Fibroblast of villous mesenchyme (primary cell): ENCODE results near the gene SMC3. TPM values are rescaled to one million over a fixed set of nuclear protein-coding genes. Genes with fewer than 3 reads are reported as not detected.

Experiments used
- DNase-seq: peaks from one replicate; pipeline ENCODE4 v3.0.0-alpha.2; 2010; ENCODE audit warnings: low read depth
- H3K4me3 ChIP-seq: 2 replicates; pipeline ENCODE4 v1.5.1; 2011; ENCODE audit warnings: low read depth, mild to moderate bottlenecking, low read length
- total RNA-seq: library from RNA; depleted of rRNA; stranded (reverse); fragments of >200 nt; gene quantifications from 2 replicates; pipeline ENCODE4 v1.2.3, GENCODE V29; 2012
- TF ChIP-seq, protein P1 (sequence below): IDR thresholded peaks from 2 replicates; pipeline ENCODE4 v1.5.1; 2012; ENCODE audit warnings: low read depth, mild to moderate bottlenecking, low read length; ENCODE audit not compliant: insufficient read depth

Gene SMC3
- total RNA-seq, 1 donor: 23.3 TPM

DNA sequence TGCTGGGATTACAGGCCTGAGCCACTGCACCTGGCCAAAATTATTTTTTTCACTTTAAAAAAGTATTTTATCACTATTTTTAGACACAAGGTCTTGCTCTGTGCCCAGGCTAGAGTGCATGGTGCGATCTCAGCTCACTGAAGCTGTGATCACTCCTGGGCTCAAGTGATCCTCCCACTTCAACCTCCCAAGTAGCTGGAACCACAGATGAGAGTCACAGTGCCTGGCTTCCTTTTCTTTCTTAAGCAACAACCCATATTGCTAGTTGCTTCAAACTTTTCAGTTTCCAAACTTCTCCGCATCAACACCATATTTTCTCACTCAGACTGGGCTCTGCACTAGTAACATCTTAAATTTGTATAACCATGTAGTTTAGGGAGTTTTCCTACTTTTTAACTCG lies 9.5 kb upstream of the SMC3 start:
- no peak for DNase-seq
- TF ChIP-seq, protein P1, sequence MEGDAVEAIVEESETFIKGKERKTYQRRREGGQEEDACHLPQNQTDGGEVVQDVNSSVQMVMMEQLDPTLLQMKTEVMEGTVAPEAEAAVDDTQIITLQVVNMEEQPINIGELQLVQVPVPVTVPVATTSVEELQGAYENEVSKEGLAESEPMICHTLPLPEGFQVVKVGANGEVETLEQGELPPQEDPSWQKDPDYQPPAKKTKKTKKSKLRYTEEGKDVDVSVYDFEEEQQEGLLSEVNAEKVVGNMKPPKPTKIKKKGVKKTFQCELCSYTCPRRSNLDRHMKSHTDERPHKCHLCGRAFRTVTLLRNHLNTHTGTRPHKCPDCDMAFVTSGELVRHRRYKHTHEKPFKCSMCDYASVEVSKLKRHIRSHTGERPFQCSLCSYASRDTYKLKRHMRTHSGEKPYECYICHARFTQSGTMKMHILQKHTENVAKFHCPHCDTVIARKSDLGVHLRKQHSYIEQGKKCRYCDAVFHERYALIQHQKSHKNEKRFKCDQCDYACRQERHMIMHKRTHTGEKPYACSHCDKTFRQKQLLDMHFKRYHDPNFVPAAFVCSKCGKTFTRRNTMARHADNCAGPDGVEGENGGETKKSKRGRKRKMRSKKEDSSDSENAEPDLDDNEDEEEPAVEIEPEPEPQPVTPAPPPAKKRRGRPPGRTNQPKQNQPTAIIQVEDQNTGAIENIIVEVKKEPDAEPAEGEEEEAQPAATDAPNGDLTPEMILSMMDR: no peak
- H3K4me3 ChIP-seq: no peak overlapping the region

GRCh38 chr10:110560012-110560411 lies 7.5 kb upstream of the SMC3 start:
- TF ChIP-seq, protein P1: no peak
- no peak overlapping the region for H3K4me3 ChIP-seq
- no peak for DNase-seq

- no peak for DNase-seq
- no peak overlapping the region for H3K4me3 ChIP-seq
- TF ChIP-seq, protein P1: no peak
Measured at GRCh38 chr10:110561292-110561691, 6.2 kb upstream of the SMC3 start.

GRCh38 chr10:110562348-110562747 lies 5.1 kb upstream of the SMC3 start:
- TF ChIP-seq, protein P1: no peak
- no peak for DNase-seq
- no peak overlapping the region for H3K4me3 ChIP-seq

DNA sequence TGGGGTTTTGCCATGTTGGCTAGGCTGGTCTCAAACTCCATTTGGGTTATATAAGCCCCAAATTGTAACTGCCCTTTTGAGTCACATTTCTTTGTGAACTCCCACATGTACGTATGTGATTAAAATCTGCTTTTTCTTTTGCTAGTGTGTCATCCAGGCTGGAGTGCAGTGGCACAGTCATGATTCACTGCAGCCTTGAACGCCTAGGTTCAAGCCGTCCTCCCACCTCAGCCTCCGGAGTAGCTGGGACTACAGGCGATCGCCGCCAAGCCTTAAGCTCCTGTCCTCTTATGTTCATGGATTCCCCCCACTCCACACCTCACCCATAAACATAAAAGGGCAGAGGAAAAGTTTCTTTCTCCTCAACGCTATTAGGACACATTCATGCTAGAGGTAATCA lies 4.4 kb upstream of the SMC3 start:
- no peak overlapping the region for H3K4me3 ChIP-seq
- TF ChIP-seq, protein P1: no peak
- no peak for DNase-seq

DNA sequence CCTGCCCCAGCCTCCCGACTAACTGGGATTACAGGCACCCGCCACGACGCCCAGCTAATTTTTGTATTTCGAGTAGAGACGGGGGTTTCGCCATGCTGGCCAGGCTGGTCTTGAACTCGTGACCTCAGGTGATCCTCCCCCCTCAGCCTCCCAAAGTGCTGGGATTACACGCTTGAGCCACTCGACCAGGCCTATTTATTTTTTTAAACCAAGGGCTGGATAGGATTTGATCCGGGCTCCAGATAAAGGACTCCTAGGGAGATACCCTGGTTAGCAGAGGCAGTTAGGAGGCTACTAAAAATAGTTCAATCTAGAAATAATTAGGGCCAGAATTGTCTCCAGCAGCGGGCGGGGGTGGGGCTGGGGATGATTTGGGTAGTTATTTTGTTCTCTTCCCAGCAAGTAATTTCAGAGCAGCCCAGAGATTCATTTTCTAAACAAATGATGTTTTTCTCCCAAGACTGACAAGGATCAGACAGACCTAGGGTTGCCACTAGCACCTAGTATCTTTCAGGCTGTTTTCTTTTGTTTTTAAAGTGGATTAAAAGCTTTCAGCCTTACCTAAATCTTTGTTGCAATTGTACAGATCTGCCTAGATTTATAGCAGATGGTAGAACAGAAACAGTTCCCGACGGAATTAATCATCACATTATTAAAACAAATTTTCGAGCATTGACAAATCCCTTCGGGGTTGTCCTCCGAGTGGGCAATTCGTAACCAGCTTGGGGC lies 859 bp upstream of the SMC3 start:
- H3K4me3 ChIP-seq: peak overlapping the region; percentile 92
- TF ChIP-seq, protein P1: no peak
- DNase-seq: no peak
